ENCODE measurements around the gene MMRN1.

The MMRN1 gene

GRCh38 chr4:90001023-90001422 lies 106.4 kb downstream of the MMRN1 start:
- no peak for DNase-seq

DNA sequence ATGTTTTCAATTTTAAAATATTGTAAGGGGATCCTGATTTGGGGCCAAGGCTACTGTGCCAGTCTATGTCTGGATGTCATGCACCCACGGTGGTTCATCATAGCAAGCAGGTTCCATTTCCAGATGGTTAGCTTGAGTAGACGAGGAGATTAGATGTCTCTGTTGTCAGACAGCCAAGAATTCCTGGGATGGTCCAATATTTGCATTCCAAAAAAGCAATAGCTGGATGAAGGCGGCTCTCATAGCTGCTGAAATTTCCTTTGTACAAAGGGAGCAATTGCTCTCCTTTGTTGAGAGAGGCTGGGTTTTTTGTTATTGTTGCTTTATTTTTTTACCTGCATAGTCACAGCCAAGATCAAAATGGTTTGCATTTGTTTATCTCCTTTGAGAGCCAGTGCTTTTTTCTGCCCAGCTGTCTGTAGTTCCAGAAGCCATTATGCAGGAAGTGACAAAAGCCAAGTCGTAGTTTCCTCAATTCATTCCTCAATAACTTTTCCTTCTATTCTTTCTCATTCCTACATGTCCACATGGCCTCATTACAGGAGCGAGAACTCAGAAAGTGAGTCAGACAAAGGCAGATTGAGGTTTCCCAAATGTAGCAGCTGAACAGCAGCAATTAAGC lies 107.9 kb downstream of the MMRN1 start:
- no peak for DNase-seq
